Pancreas (tissue), 10 donors: ENCODE results near the gene C9orf50. TPM values are rescaled to one million over a fixed set of nuclear protein-coding genes. Genes with fewer than 3 reads are reported as not detected.

Source experiments
- ATAC-seq, 4 donors: fragments of 200-7000 bp; cut with Tn5 transposase; one replicate each; pipeline versions ENCODE4 v1.8.0 to v1.9.1; 2020; ENCODE audit warnings: mild to moderate bottlenecking in 4 of 4, moderate library complexity in 4 of 4
- DNase-seq, 6 donors: peaks; one replicate each; pipeline ENCODE4 v3.0.0-alpha.2; 2020
- FAIRE-seq: peaks from 2 replicates; lab custom pipeline; 2012; peaks lifted over from hg19 to GRCh38; lab: Jason Lieb, UNC
- H3K27ac ChIP-seq, 4 donors: fragments of 200-600 bp; sonication (generic); 1 replicate in 3 of 4; 2 replicates in 1 of 4; pipeline versions ENCODE4 v1.5.0 to v1.8.0; 2020
- H3K27me3 ChIP-seq, 4 donors: fragments of 200-600 bp; one replicate each; pipeline ENCODE4 v1.8.0; 2021
- H3K36me3 ChIP-seq, 3 donors: fragments of 200-600 bp; sonication (generic) in 1 of 3; one replicate each; pipeline versions ENCODE4 v1.5.0 to v1.8.0; 2020 to 2021
- H3K4me1 ChIP-seq, 3 donors: fragments of 200-600 bp; one replicate each; pipeline ENCODE4 v1.8.0; 2021
- H3K4me3 ChIP-seq, 4 donors: fragments of 200-600 bp; sonication (generic) in 2 of 4; one replicate each; pipeline versions ENCODE4 v1.5.0 to v1.8.0; 2020 to 2021
- H3K9me3 ChIP-seq, 4 donors: fragments of 200-600 bp; one replicate each; pipeline ENCODE4 v1.8.0; 2021
- WGBS, 2 donors: extraction: QIAGEN DNeasy Blood & Tissue Kit; methylation state at CpG; one replicate each; pipeline ENCODE4 v1.1.7; 2013; 5-methylcytosine and 5-hydroxymethylcytosine counted together
- intact Hi-C, 3 donors: fragments of 100-400 bp; cut with DNase I; formaldehyde crosslinking; loops; one replicate each; pipeline versions ENCODE4 v1.11.1 to v1.14.2; 2022
- polyA plus RNA-seq, 2 donors: library from polyadenylated mRNA; stranded (reverse); fragments of 200-250 nt; gene quantifications; one replicate each; pipeline ENCODE4 v1.2.3, GENCODE V29; 2013
- total RNA-seq, 6 donors: library from RNA; stranded (reverse); fragmentation: NEBNext Ultra II Directional in 4 of 6; extraction: Animal tissue kit (Norgen Biotek cat#: 25700) in 4 of 6; gene quantifications; one replicate each; pipeline versions ENCODE4 v1.2.1 to v1.2.4, GENCODE V29; 2021 to 2023
- TF ChIP-seq, protein P1 (sequence below), 4 donors: fragments of 200-600 bp; sonication (generic) in 3 of 4; IDR thresholded peaks; one replicate each; pipeline versions ENCODE4 v1.5.0 to v1.8.0; 2021; ENCODE audit warnings: antibody characterized with exemption in 4 of 4
- donor health status: healthy with polysubstance abuse.
- donor health status: DM: no; HTN: no; CAD: no; lungs with moderate emphysema.
- donor health status: DM: no; HTN: no; CAD: no.
- donor health status: control.
- donor health status: control.
- donor health status: Bipolar disorder and iron deficiency.
- donor health status: DM: yes; HTN: yes; CAD: no.
- donor health status: DM: no; HTN: no; CAD: no.
- donor health status: DM: no; HTN: no; CAD: no.
- donor health status: DM: yes; HTN: yes; CAD: no.

Gene C9orf50
- total and polyA plus RNA-seq, 8 donors, result not detected

DNA sequence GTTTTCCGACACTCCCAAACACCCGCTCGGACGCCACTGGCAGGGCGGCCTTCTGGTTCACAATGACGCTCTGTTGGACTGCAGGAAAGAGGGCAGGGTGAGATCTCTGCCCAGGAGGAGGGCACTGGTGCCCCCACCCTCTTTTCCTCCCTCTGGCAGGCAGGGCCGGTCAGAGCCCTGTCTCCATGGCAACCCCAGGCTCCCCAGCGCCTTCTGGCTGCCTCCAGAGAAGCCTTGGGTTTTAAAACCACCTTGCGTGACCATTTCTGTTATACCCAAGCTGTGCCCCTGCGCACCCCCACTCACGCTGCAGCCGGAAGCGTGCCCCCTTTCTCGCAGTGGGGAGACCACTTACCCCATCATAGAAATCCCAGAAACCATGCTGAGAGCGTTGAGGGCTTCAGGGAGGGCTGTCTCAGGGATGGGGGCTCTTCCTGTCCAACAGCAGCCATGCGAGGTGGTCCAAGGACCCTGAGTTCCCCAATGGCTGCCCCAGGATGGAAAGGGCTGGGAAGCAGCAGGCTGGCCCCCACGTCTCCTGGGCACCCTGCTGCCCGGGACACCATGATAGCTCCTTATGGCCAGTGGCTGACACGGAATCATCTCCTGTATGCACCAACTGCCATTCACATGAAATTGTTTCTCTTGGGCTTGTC, 7.3 kb downstream of the C9orf50 start:
- peaks cover 0 to 5% (median 4%) of the 10 kb centered on the region in 3 donors for H3K4me1 ChIP-seq
- no peaks in the 10 kb centered on the region for H3K27me3 ChIP-seq
- no peaks in the 10 kb centered on the region for H3K9me3 ChIP-seq
- no peak overlapping the region for H3K4me3 ChIP-seq
- TF ChIP-seq, protein P1, sequence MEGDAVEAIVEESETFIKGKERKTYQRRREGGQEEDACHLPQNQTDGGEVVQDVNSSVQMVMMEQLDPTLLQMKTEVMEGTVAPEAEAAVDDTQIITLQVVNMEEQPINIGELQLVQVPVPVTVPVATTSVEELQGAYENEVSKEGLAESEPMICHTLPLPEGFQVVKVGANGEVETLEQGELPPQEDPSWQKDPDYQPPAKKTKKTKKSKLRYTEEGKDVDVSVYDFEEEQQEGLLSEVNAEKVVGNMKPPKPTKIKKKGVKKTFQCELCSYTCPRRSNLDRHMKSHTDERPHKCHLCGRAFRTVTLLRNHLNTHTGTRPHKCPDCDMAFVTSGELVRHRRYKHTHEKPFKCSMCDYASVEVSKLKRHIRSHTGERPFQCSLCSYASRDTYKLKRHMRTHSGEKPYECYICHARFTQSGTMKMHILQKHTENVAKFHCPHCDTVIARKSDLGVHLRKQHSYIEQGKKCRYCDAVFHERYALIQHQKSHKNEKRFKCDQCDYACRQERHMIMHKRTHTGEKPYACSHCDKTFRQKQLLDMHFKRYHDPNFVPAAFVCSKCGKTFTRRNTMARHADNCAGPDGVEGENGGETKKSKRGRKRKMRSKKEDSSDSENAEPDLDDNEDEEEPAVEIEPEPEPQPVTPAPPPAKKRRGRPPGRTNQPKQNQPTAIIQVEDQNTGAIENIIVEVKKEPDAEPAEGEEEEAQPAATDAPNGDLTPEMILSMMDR (IDR thresholded peaks at IDR 0.05), result no peak
- FAIRE-seq, result no peak
- WGBS, 2 donors, result 53 to 62% methylated on average over 19 of the region's 19 CpGs
- intact Hi-C loops, result loop anchor here (5.0 to 10.0 kb wide), 3 partner anchors 439 to 479 kb away; partner anchors contain the start of gene IER5L (in 1 of the 3)
- no peak overlapping the region for H3K27ac ChIP-seq
- ATAC-seq, result no peak
- DNase-seq, result peak in 1 of 6 donors; percentile 41
- no peaks in the 10 kb centered on the region for H3K36me3 ChIP-seq

GRCh38 chr9:129612815-129613519, 7.9 kb downstream of the C9orf50 start:
- TF ChIP-seq, protein P1 (IDR thresholded peaks at IDR 0.05), result no peak
- WGBS, 2 donors, result 77 to 78% methylated on average over 15 of the region's 15 CpGs
- no peaks in the 10 kb centered on the region for H3K27me3 ChIP-seq
- H3K27ac ChIP-seq, result no peak overlapping the region
- FAIRE-seq (no peak), ATAC-seq (no peak), DNase-seq (peak in 1 of 6 donors; percentile 44)
- H3K4me3 ChIP-seq, result no peak overlapping the region
- H3K36me3 ChIP-seq, result no peaks in the 10 kb centered on the region
- H3K4me1 ChIP-seq, result peaks cover 0 to 5% (median 4%) of the 10 kb centered on the region in 3 donors
- intact Hi-C loops, result loop anchor here (5.0 to 10.0 kb wide), 3 partner anchors 438 to 478 kb away; partner anchors contain the start of gene IER5L (in 1 of the 3)
- H3K9me3 ChIP-seq, result no peaks in the 10 kb centered on the region

- Histone ChIP-seq H3K27me3 (no peaks in the 10 kb centered on the region), H3K36me3 (no peaks in the 10 kb centered on the region), H3K9me3 (no peaks in the 10 kb centered on the region), H3K4me1 (peaks cover 4 to 8% (median 4%) of the 10 kb centered on the region in 3 donors), H3K4me3 (no peak overlapping the region), H3K27ac (no peak overlapping the region)
- intact Hi-C loops, result loop anchor here (5.0 to 10.0 kb wide), 3 partner anchors 437 to 477 kb away; partner anchors contain the start of gene IER5L (in 1 of the 3)
- TF ChIP-seq, protein P1 (IDR thresholded peaks at IDR 0.05), result no peak
- 52 to 57% methylated on average over 7 of the region's 7 CpGs for WGBS, 2 donors
- DNase-seq (no peak), ATAC-seq (no peak), FAIRE-seq (no peak)
Measured at GRCh38 chr9:129612123-129612522, 8.8 kb downstream of the C9orf50 start.

DNA sequence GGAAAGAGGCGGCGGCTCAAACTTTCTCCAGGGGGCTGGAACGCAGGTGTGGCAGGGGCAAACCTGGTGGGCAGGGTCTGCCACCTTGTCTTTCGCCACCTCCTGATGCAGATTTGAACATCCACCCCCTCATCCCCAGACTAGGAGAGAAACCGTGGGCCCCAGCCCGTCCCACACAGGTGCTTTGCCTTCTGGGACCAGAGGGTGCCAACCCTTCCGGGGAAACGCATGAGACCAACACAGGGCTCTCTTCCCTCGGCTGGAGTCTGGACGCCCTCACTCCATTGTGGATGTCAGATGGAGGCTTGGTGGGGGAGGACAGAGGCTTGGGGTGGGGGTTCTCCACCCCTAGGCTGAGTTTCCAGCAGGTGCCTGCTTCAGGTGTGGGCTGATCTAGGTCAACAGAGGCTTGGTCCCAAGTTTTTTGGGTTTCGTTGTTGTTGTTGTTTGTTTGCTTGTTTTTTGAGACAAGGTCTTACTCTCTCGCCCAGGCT, 9.5 kb downstream of the C9orf50 start:
- Histone ChIP-seq H3K36me3 (no peaks in the 10 kb centered on the region), H3K27ac (peak overlapping the region in 1 of 4 donors; percentile 85), H3K9me3 (no peaks in the 10 kb centered on the region), H3K4me1 (peaks cover 4 to 8% (median 4%) of the 10 kb centered on the region in 3 donors), H3K27me3 (no peaks in the 10 kb centered on the region), H3K4me3 (peak overlapping the region in 2 of 4 donors; percentile 51 to 71)
- intact Hi-C loops, result loop anchor here (5.0 to 10.0 kb wide), 3 partner anchors 437 to 477 kb away; partner anchors contain the start of gene IER5L (in 1 of the 3)
- ATAC-seq (peak in 1 of 4 donors; percentile 6), DNase-seq (no peak), FAIRE-seq (no peak)
- TF ChIP-seq, protein P1 (IDR thresholded peaks at IDR 0.05), result no peak
- 18 to 19% methylated on average over 12 of the region's 12 CpGs for WGBS, 2 donors
